KMS-11 (cell line): Measurements from ENCODE around the gene COBL.

Experiments
- H2AFZ ChIP-seq: fragments of 200-600 bp; sonication (generic); 2 replicates; pipeline ENCODE4 v1.6.1; 2016; ENCODE audit warnings: antibody characterized with exemption, mixed run types, low read depth
- H3K27ac ChIP-seq: fragments of 200-600 bp; sonication (generic); 2 replicates; pipeline ENCODE4 v1.6.1; 2016; ENCODE audit warnings: mild to moderate bottlenecking, mixed run types
- H3K27me3 ChIP-seq: fragments of 200-600 bp; sonication (generic); 2 replicates; pipeline ENCODE4 v1.6.1; 2017; ENCODE audit warnings: mild to moderate bottlenecking, low read depth, mixed run types, moderate library complexity; ENCODE audit not compliant: insufficient read depth
- H3K36me3 ChIP-seq: fragments of 200-600 bp; sonication (generic); 2 replicates; pipeline ENCODE4 v1.6.1; 2017; ENCODE audit warnings: mild to moderate bottlenecking, mixed run types; ENCODE audit not compliant: insufficient read depth
- H3K4me1 ChIP-seq: fragments of 200-600 bp; sonication (generic); 2 replicates; pipeline ENCODE4 v1.6.1; 2016; ENCODE audit warnings: mild to moderate bottlenecking, low read depth, mixed run types; ENCODE audit not compliant: poor library complexity, severe bottlenecking
- H3K4me2 ChIP-seq: fragments of 200-600 bp; sonication (generic); 2 replicates; pipeline ENCODE4 v1.7.0; 2016; ENCODE audit warnings: mild to moderate bottlenecking, mixed run types
- H3K4me3 ChIP-seq: fragments of 200-600 bp; sonication (generic); IDR thresholded peaks from 2 replicates; pipeline ENCODE4 v1.6.1; 2017; ENCODE audit warnings: low read depth, low read length, mixed read lengths; ENCODE audit not compliant: insufficient read depth
- H3K79me2 ChIP-seq: fragments of 200-600 bp; sonication (generic); 2 replicates; pipeline ENCODE4 v1.6.1; 2016; ENCODE audit warnings: low read depth, mixed run types; ENCODE audit not compliant: insufficient read depth
- H3K9ac ChIP-seq: fragments of 200-600 bp; sonication (generic); 2 replicates; pipeline ENCODE4 v1.6.1; 2016; ENCODE audit warnings: mild to moderate bottlenecking, mixed run types
- H4K20me1 ChIP-seq: fragments of 200-600 bp; sonication (generic); 2 replicates; pipeline ENCODE4 v1.6.1; 2016; ENCODE audit warnings: mild to moderate bottlenecking, mixed run types; ENCODE audit not compliant: insufficient read depth
- CTCF ChIP-seq: fragments of 200-600 bp; sonication (generic); conservative IDR thresholded peaks from 2 replicates; pipeline ENCODE4 v1.6.1; 2017; ENCODE audit warnings: low read depth, mild to moderate bottlenecking, antibody characterized with exemption, low read length, moderate library complexity, mixed read lengths

Gene COBL

GRCh38 chr7:51031216-51031615 is 285.4 kb downstream of the COBL start:
- no peaks in the 10 kb centered on the region for H3K79me2 ChIP-seq
- H3K9ac ChIP-seq, result no peak overlapping the region
- no peak overlapping the region for H3K4me2 ChIP-seq
- H3K4me3 ChIP-seq, result no peak overlapping the region
- H2AFZ ChIP-seq, result no peak overlapping the region
- no peak overlapping the region for H3K27ac ChIP-seq
- TF ChIP-seq CTCF, result no peak
- H3K27me3 ChIP-seq, result no peaks in the 10 kb centered on the region
- no peaks in the 10 kb centered on the region for H3K36me3 ChIP-seq
- no peaks in the 10 kb centered on the region for H4K20me1 ChIP-seq
- H3K4me1 ChIP-seq, result no peaks in the 10 kb centered on the region

- Histone ChIP-seq H2AFZ (no peak overlapping the region), H3K4me1 (no peaks in the 10 kb centered on the region), H4K20me1 (no peaks in the 10 kb centered on the region), H3K27me3 (no peaks in the 10 kb centered on the region), H3K9ac (no peak overlapping the region), H3K4me3 (no peak overlapping the region), H3K36me3 (no peaks in the 10 kb centered on the region), H3K79me2 (no peaks in the 10 kb centered on the region), H3K27ac (no peak overlapping the region), H3K4me2 (no peak overlapping the region)
- TF ChIP-seq CTCF, result no peak
These were observed 286.9 kb downstream of the COBL start for GRCh38 chr7:51029701-51030191.

GRCh38 chr7:51029131-51029530 is 287.5 kb downstream of the COBL start:
- no peak for TF ChIP-seq CTCF
- Histone ChIP-seq H3K9ac (no peak overlapping the region), H3K4me1 (no peaks in the 10 kb centered on the region), H2AFZ (no peak overlapping the region), H3K4me3 (no peak overlapping the region), H4K20me1 (no peaks in the 10 kb centered on the region), H3K36me3 (no peaks in the 10 kb centered on the region), H3K4me2 (no peak overlapping the region), H3K27ac (no peak overlapping the region), H3K79me2 (no peaks in the 10 kb centered on the region), H3K27me3 (no peaks in the 10 kb centered on the region)

GRCh38 chr7:51027935-51028830 is 288.4 kb downstream of the COBL start:
- H4K20me1 ChIP-seq, result no peaks in the 10 kb centered on the region

More at GRCh38 chr7:51027935-51028830, 288.4 kb downstream of the COBL start:
- Histone ChIP-seq H3K9ac (no peak overlapping the region), H3K27ac (no peak overlapping the region), H3K27me3 (no peaks in the 10 kb centered on the region), H3K4me3 (no peak overlapping the region), H2AFZ (no peak overlapping the region), H3K4me1 (no peaks in the 10 kb centered on the region), H3K36me3 (no peaks in the 10 kb centered on the region), H3K4me2 (no peak overlapping the region), H3K79me2 (no peaks in the 10 kb centered on the region)
- TF ChIP-seq CTCF, result no peak
